Caco-2 (cell line): ENCODE results near the gene CHST4. TPM values are rescaled to one million over a fixed set of nuclear protein-coding genes. Genes with fewer than 3 reads are reported as not detected.

ENCODE experiments used
- BruUV-seq: library from RNA; stranded (reverse); fragments of 400-500 nt; replicated peaks from 2 replicates; lab custom pipeline; 2021; lab: Mats Ljungman, UMichigan
- CTCF ChIA-PET: fragments of 300-600 bp; sonication (Branson Sonifier 250); formaldehyde crosslinking; loops from one replicate; lab custom pipeline; 2022; ENCODE audit warnings: antibody characterized with exemption; lab: Charles Lee
- POLR2A ChIA-PET: fragments of 300-600 bp; sonication (Branson Sonifier 250); formaldehyde crosslinking; loops from one replicate; lab custom pipeline; 2022; ENCODE audit warnings: antibody characterized with exemption; lab: Charles Lee
- DNase-seq, 2 experiments: peaks; one replicate each; pipeline versions ENCODE4 v3.0.0 to v3.0.0-alpha.2; 2020 to 2022
- H3K27me3 ChIP-seq: replicated peaks from 2 replicates; pipeline ENCODE4 v1.6.0; 2011; ENCODE audit warnings: low read length; ENCODE audit not compliant: control insufficient read depth, insufficient read depth
- H3K36me3 ChIP-seq: 2 replicates; pipeline ENCODE4 v1.5.1; 2011; ENCODE audit warnings: low read length; ENCODE audit not compliant: control insufficient read depth, insufficient read depth
- H3K4me1 ChIP-seq: fragments of 250-450 bp; sonication (Bioruptor Pico); 2 replicates; pipeline ENCODE4 v1.5.1; 2020; ENCODE audit warnings: mild to moderate bottlenecking
- H3K4me3 ChIP-seq: 2 replicates; pipeline ENCODE4 v1.5.1; 2011; ENCODE audit warnings: low read depth, mild to moderate bottlenecking, control low read depth, low read length
- H3K9me3 ChIP-seq: fragments of 250-450 bp; sonication (Bioruptor Pico); 2 replicates; pipeline ENCODE4 v1.5.1; 2020; ENCODE audit warnings: mild to moderate bottlenecking, moderate library complexity
- H3K27ac Mint-ChIP-seq: one replicate; pipeline ENCODE4 v1.8.0; 2022; ENCODE audit warnings: mixed read lengths; ENCODE audit not compliant: unreplicated experiment
- H3K27me3 Mint-ChIP-seq: one replicate; pipeline ENCODE4 v1.8.0; 2022; ENCODE audit warnings: mixed read lengths; ENCODE audit not compliant: insufficient read depth, unreplicated experiment
- H3K36me3 Mint-ChIP-seq: one replicate; pipeline ENCODE4 v1.8.0; 2022; ENCODE audit warnings: mild to moderate bottlenecking, mixed read lengths; ENCODE audit not compliant: insufficient read depth, unreplicated experiment
- H3K4me1 Mint-ChIP-seq: one replicate; pipeline ENCODE4 v1.8.0; 2022; ENCODE audit warnings: low read depth, mixed read lengths; ENCODE audit not compliant: unreplicated experiment
- H3K4me3 Mint-ChIP-seq: one replicate; pipeline ENCODE4 v1.8.0; 2022; ENCODE audit warnings: mild to moderate bottlenecking, moderate library complexity, mixed read lengths; ENCODE audit not compliant: unreplicated experiment
- H3K9me3 Mint-ChIP-seq: one replicate; pipeline ENCODE4 v1.8.0; 2022; ENCODE audit warnings: mixed read lengths; ENCODE audit not compliant: unreplicated experiment
- intact Hi-C: fragments of 100-400 bp; cut with micrococcal nuclease; formaldehyde crosslinking; loops from one replicate; pipeline ENCODE4 v1.10.0; 2022; ENCODE audit not compliant: unreplicated experiment
- total RNA-seq: library from RNA; stranded (reverse); gene quantifications from 2 replicates; pipeline ENCODE4 v1.2.3, GENCODE V29; 2022
- TF ChIP-seq, protein P1 (sequence below), 2 experiments: fragments of 200-600 bp in 1 of 2; IDR thresholded peaks; 1 replicate in 1 of 2; 2 replicates in 1 of 2; pipeline versions ENCODE4 v1.5.1 to v1.8.0; 2011 to 2022; ENCODE audit warnings: antibody characterized with exemption in 1 of 2, control low read depth in 1 of 2, inconsistent platforms in 1 of 2, low read depth in 1 of 2, low read length in 1 of 2, mild to moderate bottlenecking in 1 of 2, moderate library complexity in 1 of 2; ENCODE audit not compliant: insufficient read depth in 1 of 2, severe bottlenecking in 1 of 2, unreplicated experiment in 1 of 2

Gene CHST4
- total RNA-seq, 1 experiment from 2014 or later = not detected

DNA sequence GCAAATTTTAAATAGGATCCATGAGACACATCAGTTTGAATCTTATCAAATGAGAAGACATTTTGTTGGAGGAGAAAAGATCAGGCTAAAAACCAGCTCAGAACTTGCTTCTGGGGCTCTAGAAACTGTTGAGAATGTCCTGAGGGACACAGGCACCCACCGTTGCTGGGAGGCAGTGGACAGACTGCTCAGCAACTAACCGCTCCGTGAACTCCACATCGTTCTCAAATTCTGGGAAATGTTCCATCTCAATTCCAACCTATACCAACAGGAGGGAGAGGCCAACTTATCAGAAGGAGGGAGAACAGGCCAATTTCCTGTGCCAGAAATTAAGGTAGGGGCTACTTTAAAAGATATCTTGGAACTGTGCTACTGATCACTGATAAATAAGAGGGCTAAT, 42.3 kb downstream of the CHST4 start:
- POLR2A ChIA-PET = no interaction called here
- Mint-ChIP-seq H3K4me3 (no peak overlapping the region), H3K27me3 (no peaks in the 10 kb centered on the region), H3K4me1 (peaks cover 20% of the 10 kb centered on the region), H3K27ac (no peak overlapping the region), H3K9me3 (no peaks in the 10 kb centered on the region), H3K36me3 (peaks cover 23% of the 10 kb centered on the region)
- Histone ChIP-seq H3K27me3 (no peaks in the 10 kb centered on the region), H3K9me3 (no peaks in the 10 kb centered on the region), H3K36me3 (no peaks in the 10 kb centered on the region), H3K4me1 (peaks cover 16% of the 10 kb centered on the region), H3K4me3 (no peak overlapping the region)
- intact Hi-C loops = no loop called here
- no TSS peak for BruUV-seq
- CTCF ChIA-PET = no interaction called here
- DNase-seq = no peak
- TF ChIP-seq, protein P1, sequence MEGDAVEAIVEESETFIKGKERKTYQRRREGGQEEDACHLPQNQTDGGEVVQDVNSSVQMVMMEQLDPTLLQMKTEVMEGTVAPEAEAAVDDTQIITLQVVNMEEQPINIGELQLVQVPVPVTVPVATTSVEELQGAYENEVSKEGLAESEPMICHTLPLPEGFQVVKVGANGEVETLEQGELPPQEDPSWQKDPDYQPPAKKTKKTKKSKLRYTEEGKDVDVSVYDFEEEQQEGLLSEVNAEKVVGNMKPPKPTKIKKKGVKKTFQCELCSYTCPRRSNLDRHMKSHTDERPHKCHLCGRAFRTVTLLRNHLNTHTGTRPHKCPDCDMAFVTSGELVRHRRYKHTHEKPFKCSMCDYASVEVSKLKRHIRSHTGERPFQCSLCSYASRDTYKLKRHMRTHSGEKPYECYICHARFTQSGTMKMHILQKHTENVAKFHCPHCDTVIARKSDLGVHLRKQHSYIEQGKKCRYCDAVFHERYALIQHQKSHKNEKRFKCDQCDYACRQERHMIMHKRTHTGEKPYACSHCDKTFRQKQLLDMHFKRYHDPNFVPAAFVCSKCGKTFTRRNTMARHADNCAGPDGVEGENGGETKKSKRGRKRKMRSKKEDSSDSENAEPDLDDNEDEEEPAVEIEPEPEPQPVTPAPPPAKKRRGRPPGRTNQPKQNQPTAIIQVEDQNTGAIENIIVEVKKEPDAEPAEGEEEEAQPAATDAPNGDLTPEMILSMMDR (IDR thresholded peaks at IDR 0.05; ENCODE audit: insufficient read depth in 1 of 2, low read depth in 1 of 2, low read length in 1 of 2, severe bottlenecking in 1 of 2, unreplicated experiment in 1 of 2) = no peak

DNA sequence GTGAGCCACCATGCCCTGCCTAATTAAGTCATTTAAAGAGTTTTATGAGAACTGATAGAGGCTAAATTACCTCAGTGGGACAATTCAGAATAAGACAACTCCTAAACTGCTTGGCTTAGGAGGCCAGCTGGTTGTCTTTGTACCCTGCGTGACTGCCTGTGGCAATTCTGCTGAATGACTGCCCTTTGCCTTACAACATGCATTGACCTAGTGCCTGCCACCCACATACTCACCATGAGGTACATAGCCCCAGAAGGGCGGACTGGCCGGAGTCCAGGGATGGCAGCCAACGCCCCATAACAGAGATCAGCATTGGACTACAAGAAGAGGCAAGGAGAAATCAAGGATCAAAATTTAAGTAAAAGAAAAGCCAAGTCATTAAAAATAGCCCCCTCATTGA, 43.4 kb downstream of the CHST4 start:
- Mint-ChIP-seq H3K27ac (no peak overlapping the region), H3K4me1 (peaks cover 12% of the 10 kb centered on the region), H3K27me3 (no peaks in the 10 kb centered on the region), H3K36me3 (peaks cover 15% of the 10 kb centered on the region), H3K4me3 (no peak overlapping the region), H3K9me3 (no peaks in the 10 kb centered on the region)
- H3K36me3 ChIP-seq = no peaks in the 10 kb centered on the region
- H3K4me3 ChIP-seq = no peak overlapping the region
- CTCF ChIA-PET = interaction anchor here (0.7 kb wide), 1 partner anchor 42 kb away, joined by 3 read pairs; no protein-coding TSS in a partner anchor
- POLR2A ChIA-PET = no interaction called here
- intact Hi-C loops = no loop called here
- TF ChIP-seq, protein P1 (IDR thresholded peaks at IDR 0.05; ENCODE audit: insufficient read depth in 1 of 2, low read depth in 1 of 2, low read length in 1 of 2, severe bottlenecking in 1 of 2, unreplicated experiment in 1 of 2) = no peak
- DNase-seq = no peak
- H3K9me3 ChIP-seq = no peaks in the 10 kb centered on the region
- no peaks in the 10 kb centered on the region for H3K27me3 ChIP-seq
- no TSS peak for BruUV-seq
- H3K4me1 ChIP-seq = peaks cover 16% of the 10 kb centered on the region

- CTCF ChIA-PET = interaction anchor here (0.7 kb wide), 1 partner anchor 41 kb away, joined by 3 read pairs; no protein-coding TSS in a partner anchor
- Histone ChIP-seq H3K4me1 (peaks cover 16% of the 10 kb centered on the region), H3K27me3 (no peaks in the 10 kb centered on the region), H3K36me3 (no peaks in the 10 kb centered on the region), H3K4me3 (no peak overlapping the region), H3K9me3 (no peaks in the 10 kb centered on the region)
- Mint-ChIP-seq H3K9me3 (no peaks in the 10 kb centered on the region), H3K36me3 (peaks cover 10% of the 10 kb centered on the region), H3K4me1 (peaks cover 12% of the 10 kb centered on the region), H3K27ac (no peak overlapping the region), H3K27me3 (no peaks in the 10 kb centered on the region), H3K4me3 (no peak overlapping the region)
- TF ChIP-seq, protein P1 (IDR thresholded peaks at IDR 0.05; ENCODE audit: insufficient read depth in 1 of 2, low read depth in 1 of 2, low read length in 1 of 2, severe bottlenecking in 1 of 2, unreplicated experiment in 1 of 2) = no peak
- intact Hi-C loops = no loop called here
- no peak for DNase-seq
- POLR2A ChIA-PET = no interaction called here
- no TSS peak for BruUV-seq
Measured at GRCh38 chr16:71570144-71570543, 43.9 kb downstream of the CHST4 start.
